GM11168 (cell line): Measurements from ENCODE around the gene RHOXF2B.
"Not testable (repeated sequence)": the region's sequence is repeated elsewhere in the genome, so short reads cannot be mapped to it uniquely, and the experiment has no call there.

Experiments
- in situ Hi-C: fragments of 300-500 bp; cut with MboI; formaldehyde crosslinking; loops from one replicate; pipeline ENCODE4 v1.12.0; 2022; ENCODE audit warnings: low sequenced_read_pairs; ENCODE audit not compliant: unreplicated experiment

Gene RHOXF2B

DNA sequence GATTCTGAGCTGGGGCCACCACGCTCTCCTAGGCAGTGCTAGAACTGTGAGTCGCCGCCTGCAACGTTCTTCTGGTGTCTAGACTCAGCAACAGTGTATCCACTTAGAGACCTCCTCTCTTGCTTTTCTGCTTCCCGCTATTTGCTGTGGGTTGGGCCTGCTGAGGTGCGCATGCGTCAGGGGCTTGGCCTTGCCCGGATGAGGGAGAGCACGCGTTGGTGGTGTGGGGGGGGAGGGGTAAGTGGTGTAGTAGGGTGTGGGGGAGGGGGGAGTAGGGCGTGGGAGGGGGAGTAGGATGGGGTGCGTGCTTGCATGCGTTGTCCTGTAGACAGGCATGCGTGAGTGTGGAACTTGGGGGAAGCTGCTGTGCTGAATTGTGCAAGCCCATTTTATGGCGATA lies at the start of gene RHOXF2B:
RHOXF2B (minus strand) TSS at position 101 of the 400 bp plus-strand sequence. CDS start 138 bp downstream, outside the sequence.
- in situ Hi-C loops, result not testable (repeated sequence)

DNA sequence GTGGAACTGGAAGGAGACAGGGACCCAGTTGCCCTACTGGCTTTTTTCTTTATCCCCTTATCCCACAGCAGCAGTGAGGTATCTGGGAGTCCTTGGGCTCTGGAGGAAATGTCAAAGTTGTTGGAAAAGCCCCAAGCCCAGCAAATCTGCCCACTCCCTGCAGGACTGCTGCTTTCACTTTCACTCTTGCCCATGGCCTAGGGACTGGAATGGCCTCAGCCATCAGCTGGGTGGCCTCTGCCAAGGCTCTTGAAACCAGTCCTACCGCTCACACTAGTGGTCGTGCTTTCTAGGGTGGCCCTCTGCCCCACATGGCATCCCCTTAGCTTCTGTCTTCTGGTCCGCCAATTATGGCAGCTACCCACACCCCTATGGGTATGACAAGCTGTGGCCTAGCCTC lies 48.0 kb upstream of the RHOXF2B start:
- in situ Hi-C loops, result no loop called here

DNA sequence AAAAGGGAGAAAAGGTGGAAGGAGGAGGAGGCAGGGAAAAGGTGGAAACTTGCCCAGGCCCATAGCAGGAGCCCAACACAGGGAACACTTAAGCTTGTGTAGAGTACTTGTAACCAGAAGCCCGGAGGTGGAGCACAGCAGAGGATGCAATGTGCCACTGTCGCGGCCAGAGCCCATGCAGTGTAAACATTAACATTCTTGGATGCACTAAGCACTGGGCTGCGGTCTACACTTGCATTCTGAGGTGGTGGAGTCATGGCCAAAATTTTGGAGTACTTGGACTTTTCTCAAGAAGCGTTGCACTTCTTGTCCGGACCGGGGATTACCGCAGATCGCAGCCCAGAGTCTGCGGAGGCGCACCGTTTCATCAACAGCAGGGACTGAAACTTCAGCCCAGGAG lies 42.7 kb upstream of the RHOXF2B start:
- in situ Hi-C loops, result no loop called here

DNA sequence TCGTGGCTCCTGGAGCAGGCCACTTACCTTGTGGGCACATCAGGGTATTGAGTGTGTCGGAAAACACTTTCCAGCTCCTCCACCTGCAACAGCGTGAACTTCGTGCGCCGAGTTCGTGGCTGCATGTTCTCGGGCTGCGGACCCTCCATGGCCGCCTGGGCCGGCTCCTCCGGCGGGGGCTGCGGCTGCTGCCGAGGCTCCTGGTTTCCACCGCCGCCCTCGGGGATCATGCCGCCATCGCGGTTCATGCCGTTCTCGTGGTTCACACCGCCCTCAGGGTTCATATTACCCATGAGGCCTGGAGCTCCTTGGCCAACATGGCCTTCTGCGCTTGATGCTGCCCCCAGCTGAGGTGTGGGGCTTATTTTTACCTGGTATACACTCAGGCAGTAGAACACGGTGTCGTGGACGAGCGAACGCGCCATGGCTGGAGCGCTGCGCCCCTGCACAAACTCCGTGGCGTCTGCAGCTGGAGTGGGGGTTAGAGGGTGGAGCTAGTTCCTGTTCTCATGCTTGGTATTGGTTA lies 38.0 kb upstream of the RHOXF2B start, which contains the start of gene RHOXF1:
RHOXF1 (minus strand) TSS at position 476 of the 526 bp plus-strand sequence; CDS start at position 425, 51 bp downstream.
- in situ Hi-C loops, result no loop called here

DNA sequence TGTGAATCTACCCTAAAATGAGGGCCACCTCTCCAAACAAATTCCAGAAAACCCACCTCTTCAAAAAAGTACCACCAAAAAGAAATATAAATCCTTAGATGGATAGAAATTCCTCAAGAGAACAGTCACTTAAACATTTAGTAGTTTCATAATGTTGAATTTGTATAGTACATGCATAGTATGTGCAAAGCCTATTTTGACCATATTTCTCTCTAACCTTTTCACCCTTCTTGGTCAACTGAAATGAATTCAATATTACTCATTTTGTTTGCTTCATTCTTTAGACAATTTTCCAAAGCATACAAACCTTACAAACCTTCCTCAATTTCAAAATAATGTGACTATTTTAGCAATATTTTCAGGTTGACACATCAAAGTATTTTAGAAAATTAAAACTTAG lies 34.1 kb upstream of the RHOXF2B start:
- in situ Hi-C loops, result no loop called here

DNA sequence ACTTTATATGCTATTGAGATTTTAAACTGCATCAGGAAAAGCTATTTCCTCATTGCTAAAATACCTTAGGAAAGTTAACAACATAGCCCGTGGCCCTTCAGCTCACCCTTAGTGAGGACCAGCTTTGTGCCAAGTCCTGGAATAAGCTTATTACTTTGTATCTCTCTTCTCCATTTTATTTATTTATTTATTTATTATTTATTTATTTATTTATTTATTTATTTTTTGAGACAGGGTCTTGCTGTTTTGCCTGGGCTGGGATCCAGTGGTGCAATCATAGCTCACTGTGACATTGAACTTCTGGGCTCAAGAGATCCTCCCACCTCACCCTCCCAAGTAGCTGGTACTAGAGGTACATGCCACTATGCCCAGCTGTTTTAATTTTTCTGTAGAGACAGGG lies 31.9 kb upstream of the RHOXF2B start:
- in situ Hi-C loops, result no loop called here

DNA sequence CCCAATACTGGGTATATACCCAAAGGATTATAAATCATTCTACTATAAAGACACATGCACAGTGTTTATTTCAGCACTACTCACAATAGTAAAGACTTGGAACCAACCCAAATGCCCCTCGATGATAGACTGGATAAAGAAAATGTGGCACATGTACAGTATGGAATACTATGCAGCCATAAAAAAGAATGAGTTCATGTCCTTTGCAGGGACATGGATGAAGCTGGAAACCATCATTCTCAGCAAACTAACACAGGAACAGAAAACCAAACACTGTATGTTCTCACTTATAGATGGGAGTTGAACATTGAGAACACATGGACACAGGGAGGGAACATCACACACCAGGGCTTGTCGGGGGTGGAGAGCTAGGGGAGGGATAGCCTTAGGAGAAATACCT lies 27.2 kb upstream of the RHOXF2B start:
- in situ Hi-C loops, result not testable (repeated sequence)

DNA sequence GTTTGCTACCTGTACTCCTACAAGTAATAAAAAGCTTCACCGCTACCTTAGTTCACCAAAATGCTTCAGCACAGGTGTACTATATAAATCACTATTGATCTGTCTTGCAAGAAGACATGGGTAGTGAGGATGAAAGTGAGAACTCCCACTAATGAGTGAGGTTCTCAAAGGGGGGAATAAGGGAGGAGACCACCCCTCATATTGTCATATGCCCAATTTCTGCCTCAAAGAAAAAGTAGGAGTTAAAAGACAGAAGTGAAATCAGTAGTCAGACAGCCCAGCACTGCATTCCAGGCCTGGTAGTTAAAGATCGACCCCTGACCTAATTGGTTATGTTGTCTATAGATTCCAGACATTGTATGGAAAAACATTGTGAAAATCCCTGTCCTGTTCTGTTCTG lies 23.6 kb upstream of the RHOXF2B start:
- in situ Hi-C loops, result not testable (repeated sequence)

DNA sequence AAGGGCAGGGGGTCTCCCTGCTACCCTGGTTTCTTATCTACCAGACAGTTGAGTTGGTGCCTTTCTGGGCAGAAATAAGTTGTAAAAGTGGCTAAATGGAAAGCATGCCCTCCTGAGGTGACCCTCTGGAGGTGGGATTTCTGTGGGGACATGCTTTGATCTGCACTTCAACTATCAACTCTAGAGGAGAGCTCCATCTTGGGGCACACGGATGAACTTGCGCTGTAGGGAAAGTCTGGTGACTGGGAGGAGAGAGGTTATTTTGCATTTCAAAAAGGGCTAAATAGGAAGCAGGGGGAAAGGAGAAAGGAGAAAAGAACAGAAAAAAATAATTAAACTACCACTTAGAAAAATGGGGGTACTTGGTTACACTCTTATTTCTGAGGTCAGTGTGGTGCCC lies 12.7 kb upstream of the RHOXF2B start:
- in situ Hi-C loops, result no loop called here

DNA sequence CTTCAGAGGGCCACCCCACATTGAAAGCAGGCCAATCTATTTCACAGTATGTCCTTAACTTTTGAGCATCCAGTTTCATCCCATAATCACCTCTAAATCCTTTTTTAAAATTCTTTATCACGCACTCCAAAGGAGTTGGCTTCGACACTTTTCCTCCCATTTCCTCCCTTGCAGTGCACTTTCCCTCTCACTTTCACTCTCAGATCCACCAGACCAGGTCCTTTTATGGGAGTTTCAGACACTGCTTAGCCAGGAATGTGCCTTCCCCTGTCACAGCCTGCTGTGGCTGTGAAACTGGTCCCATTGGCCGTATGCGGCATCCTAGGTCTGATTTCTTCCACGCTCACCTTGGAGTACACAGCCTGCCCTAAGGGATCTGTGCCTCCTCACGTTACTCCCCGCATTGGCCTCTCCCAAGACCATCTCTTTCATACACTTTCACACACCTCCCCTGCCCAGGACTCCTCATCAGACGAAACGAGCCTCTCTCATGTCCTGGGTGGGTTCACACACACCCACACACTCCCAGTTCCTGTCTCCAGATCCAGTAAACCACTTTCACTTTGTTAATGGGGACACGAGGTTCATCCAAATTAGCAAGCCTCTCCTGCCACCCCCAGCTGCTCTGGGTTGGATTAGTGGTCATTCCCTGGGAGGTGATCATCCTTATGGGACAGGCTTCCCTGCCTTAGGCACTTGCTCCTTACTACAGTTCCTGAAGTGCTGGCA lies 10.0 kb upstream of the RHOXF2B start:
- in situ Hi-C loops, result no loop called here

DNA sequence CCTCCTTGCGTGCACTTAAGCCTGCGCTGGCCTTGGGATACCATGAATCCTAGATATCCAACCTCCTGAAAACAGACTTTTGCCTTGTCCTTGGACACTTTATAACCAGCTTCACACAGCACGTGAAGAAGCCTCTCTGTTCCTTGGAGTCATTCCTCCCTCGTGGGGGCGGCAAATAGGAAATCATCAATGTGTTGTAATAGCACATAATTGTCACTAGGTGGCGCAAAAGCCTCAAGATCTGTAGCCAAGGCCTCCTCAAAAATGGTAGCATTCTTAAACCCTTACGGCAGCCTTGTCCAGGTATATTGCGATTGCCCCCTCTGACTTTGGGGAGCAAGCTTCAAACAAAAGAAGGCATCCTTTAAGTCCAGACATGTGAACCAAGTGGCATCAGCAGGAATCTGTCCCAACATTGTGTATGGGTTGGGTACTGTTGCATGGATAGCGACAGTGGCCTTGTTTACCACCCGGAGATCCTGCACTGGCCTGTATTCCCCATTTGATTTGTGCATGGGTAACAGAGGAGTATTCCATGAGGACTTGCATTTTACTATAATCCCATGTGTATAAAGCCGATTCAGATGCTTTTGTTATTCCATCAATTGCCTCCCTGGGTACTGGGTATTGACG lies 8.2 kb upstream of the RHOXF2B start:
- in situ Hi-C loops, result not testable (repeated sequence)

DNA sequence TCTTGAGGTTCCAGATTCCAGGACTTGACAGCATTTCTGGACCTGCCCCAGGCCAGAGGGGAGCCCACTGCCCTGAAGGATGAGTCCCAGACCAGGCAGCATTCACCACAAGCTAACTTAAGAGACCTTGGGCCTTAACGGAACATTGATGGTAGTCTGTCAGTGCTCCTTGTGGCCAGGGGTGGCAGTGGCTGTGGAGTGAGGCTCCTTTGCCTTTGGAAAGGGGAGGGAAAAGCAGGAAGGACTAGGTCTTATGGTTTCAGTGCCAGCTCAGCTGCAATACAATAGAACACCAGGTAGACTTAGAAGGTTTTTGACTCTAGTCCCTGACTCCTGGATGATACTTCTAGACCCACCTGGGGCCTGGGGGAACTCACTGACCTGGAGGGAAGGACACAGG lies 11.3 kb downstream of the RHOXF2B start:
- in situ Hi-C loops, result not testable (repeated sequence)

DNA sequence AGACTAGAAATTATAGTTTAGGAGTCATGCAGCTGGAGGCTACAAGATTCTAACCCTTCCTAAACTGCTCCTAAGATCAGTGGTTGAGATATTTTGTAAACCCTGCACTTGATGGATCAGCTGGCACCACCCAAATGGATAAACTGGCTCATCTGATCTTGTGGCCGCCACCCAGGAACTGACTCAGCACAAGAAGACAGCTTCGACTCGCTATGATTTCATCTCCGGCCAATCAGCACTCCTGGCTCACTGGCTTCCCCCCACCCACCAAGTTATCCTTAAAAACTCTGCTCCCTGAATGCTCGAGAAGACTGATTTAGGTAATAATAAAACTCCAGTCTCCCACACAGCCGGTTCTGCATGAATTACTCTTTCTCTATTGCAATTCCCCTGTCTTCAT lies 34.8 kb downstream of the RHOXF2B start:
- in situ Hi-C loops, result not testable (repeated sequence)

DNA sequence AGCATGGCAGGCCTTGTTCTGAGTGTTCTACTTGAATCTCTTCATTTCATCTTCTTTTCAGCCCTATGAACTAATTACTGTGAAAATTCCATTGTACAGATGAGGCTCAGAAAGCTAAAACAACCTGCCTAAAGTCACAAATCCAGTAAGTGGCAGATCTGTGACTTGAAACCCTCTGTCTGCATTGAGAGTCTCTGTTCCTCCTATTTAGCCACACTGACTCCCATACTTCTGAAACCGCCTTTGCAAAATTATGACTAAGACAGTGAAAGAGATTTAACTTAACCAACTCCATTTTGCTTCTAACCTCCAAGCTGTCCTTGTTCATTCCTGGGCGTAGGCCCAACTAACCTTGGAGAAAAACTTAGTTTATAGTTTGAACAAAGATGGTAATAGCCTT lies 35.2 kb downstream of the RHOXF2B start:
- in situ Hi-C loops, result not testable (repeated sequence)

DNA sequence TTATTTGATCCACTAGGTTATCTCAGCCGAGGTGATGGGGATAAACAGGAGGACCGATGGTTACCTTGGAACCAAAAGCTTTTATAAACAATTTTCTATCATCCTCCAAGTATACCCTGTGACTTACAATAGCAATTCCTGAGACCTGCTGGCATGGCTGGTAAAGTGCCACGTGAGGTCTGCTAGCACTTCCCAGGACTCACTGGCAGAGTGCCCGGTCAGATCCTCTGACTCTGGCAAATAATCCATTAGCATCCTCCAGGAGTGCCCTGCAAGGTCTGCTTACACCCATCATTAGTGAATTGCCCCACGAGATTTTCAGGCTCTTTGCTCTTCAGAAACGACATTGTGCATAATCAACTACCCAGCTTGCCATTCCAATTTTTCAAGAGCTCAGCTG lies 37.3 kb downstream of the RHOXF2B start:
- in situ Hi-C loops, result not testable (repeated sequence)

DNA sequence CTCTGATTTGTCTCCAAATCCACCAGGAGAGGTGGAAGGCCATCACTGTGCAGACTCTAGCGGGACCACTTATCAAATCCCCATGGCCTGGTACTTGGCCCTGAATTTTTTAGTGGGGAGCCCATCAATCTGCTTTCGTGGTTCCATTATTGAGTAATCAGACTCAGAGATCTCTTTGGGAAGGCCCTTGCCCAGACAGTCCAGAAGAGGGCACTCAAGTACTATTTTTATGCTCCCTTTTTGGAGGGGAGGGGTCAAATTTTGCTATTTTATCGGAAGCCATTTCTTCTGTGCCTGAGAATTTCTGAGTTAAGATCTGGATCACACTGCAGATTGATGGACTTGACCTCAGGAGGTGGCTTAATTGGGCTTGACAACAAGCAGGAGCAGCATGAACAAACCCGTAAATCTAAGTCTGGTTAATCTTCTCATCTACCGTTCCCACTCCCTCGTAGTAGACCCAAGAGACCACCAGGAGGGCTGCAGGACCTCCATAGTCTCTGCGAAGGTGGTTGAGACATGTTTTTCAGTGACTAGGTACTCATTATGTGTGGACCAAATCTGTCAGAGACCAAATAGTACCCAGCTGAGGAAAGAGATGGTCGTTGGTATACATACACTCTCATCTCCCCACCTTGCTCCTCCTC lies 38.3 kb downstream of the RHOXF2B start:
- in situ Hi-C loops, result not testable (repeated sequence)

DNA sequence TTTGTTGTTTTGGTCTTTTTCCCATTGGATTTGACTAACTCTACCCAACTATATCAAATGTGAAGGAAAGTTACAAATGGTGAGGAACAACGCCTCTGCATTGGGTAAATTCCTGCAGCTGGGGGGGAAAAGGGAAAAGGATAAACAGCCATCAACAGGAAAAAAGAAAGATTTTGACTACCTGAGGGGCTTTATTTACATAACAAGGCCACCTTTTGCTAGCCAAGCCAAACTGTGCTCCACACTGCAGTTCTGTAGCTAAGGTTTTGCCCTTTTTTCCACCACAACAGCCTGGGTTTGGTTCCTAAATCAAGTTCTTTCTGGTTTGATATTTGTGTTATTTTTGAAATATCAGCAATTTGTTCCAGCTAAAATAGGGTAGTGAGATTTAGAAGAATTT lies 40.8 kb downstream of the RHOXF2B start:
- in situ Hi-C loops, result no loop called here

DNA sequence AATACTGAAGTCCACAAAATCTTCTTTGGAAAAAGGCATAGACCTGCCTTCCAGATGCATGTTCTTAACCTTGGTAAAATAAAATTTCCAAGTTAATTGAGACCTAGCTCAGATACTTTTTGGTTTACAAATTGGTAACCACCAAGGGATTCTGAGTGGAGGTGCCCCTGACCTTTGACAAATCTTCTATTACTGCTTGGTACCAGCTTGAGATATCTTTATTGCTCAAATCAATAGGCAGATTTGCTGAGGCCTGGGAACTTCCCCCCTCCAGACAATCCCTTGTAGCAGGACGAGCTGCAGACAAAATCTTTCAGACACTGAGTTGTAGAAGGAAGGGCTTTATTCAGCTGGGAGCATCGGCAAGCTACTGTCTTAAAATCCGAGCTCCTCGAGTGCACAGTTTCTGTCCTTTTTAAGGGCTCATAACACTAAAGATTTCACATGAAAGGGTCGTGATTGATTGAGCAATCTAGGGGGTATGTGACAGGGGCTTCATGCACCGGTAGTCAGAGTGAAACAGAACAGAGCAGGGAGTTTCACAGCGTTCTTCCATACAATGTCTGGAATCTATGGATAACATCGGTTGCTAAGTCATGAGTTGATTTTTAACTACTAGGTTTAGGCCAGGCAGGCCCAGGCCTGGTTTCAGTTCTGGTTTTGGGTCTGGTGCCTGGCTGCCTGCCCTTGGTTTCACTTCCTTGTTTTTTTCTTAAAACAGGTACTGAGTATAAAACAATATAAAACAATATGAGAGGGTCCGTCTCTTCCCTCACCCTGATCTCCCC lies 41.8 kb downstream of the RHOXF2B start:
- in situ Hi-C loops, result not testable (repeated sequence)

DNA sequence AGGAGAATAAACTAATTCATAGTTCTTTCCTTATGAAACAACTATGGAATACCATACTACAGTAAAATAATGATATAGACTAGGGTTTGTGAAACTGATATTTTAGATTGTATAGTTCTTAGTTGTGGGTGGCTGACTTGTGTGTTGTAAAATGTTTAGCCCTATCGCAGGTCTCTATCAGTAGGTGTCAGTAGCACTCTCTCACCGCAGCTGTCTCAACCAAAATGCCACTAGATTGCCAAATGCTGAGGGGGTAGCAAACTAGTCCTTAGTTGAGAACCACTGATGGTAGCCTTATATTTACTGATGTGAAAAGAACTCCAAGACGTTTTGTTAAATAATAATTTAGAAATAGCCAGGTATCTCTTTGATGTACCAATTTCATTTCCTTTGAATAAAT lies 48.1 kb downstream of the RHOXF2B start:
- in situ Hi-C loops, result no loop called here

DNA sequence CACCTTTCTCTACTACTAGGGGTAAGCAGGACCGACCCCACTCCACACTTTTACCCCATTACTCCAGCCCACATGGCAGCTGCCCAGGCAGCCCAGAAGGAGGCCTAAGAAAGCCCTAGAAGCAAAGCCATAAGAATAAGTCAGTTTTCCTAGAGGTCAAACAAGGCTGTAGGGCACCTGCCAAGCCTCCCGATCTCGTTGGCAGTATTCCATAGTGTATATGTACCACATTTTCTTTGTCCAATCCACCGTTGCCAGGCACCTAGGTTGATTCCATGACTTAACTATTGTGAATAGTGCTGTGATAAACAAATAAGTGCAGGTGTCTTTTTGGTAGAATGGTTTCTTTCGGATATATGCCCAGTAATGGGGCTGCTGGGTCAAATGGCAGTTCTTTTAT lies 54.2 kb downstream of the RHOXF2B start:
- in situ Hi-C loops, result no loop called here
